IPS-18a (cell line): ENCODE data around the gene ZNF280C.
A peak's percentile ranks its signal among the peaks of the same experiment; 100 is the strongest.

Source experiments
- H3K27ac ChIP-seq: one replicate; pipeline ENCODE4 v1.5.1; 2013; ENCODE audit warnings: low read length
- H3K27me3 ChIP-seq: one replicate; pipeline ENCODE4 v1.6.1; 2013; ENCODE audit warnings: mild to moderate bottlenecking, low read length; ENCODE audit not compliant: control insufficient read depth, insufficient read depth
- H3K36me3 ChIP-seq: one replicate; pipeline ENCODE4 v1.6.1; 2013; ENCODE audit warnings: low read depth, low read length; ENCODE audit not compliant: control insufficient read depth
- H3K4me1 ChIP-seq: one replicate; pipeline ENCODE4 v1.6.1; 2013; ENCODE audit warnings: low read depth, low read length; ENCODE audit not compliant: control insufficient read depth
- H3K4me3 ChIP-seq: one replicate; pipeline ENCODE4 v1.5.1; 2013; ENCODE audit warnings: low read length
- H3K9ac ChIP-seq: one replicate; pipeline ENCODE4 v1.6.1; 2013; ENCODE audit warnings: mild to moderate bottlenecking, low read length, moderate library complexity
- H3K9me3 ChIP-seq: one replicate; pipeline ENCODE4 v1.6.1; 2013; ENCODE audit warnings: low read depth, low read length; ENCODE audit not compliant: control insufficient read depth

Gene ZNF280C, protein sequence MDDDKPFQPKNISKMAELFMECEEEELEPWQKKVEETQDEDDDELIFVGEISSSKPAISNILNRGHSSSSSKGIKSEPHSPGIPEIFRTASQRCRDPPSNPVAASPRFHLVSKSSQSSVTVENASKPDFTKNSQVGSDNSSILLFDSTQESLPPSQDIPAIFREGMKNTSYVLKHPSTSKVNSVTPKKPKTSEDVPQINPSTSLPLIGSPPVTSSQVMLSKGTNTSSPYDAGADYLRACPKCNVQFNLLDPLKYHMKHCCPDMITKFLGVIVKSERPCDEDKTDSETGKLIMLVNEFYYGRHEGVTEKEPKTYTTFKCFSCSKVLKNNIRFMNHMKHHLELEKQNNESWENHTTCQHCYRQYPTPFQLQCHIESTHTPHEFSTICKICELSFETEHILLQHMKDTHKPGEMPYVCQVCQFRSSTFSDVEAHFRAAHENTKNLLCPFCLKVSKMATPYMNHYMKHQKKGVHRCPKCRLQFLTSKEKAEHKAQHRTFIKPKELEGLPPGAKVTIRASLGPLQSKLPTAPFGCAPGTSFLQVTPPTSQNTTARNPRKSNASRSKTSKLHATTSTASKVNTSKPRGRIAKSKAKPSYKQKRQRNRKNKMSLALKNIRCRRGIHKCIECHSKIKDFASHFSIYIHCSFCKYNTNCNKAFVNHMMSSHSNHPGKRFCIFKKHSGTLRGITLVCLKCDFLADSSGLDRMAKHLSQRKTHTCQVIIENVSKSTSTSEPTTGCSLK

DNA sequence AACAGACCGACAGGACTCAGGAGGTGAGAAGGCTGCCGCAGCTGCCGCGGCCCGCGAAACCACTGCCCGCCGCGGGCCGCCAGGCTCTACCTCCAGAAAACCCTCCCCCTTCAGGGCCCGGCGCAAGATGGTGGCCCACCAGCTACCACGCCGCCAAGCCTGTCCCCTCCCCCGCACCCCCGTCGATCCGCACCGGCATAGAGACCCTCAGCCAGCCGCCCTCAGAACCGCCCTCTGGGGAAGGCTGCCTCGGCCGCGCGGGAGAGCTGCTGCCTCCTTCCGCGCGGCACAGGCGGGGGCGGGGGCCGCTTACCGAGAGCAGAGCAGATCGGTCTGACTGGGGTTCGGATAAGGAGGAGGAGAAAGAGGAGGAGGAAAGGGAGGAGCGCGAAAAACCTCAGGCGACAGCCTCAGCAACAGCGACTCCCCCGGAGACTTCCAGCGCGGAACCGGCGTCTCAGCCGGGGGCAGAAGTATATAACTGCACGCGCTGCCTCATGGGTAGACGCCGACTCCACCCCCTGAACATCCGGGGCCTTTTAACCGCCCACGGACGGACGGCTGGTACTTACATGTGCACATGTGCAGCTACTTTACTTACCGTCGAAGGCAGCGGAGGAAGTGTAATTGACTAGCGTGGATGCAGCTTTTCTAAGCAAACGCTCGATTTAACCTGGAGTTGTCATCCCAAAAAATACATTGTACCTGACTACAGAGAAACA lies at the start of gene ZNF280C:
TSS of gene ZNF280C (minus strand) at position 451 of the 722 bp plus-strand sequence. CDS start 8,450 bp downstream, outside the sequence.
- H3K36me3 ChIP-seq: no peaks in the 10 kb centered on the region
- H3K27ac ChIP-seq: peak within 1 kb of the TSS; percentile 52
- H3K4me3 ChIP-seq: peak within 1 kb of the TSS; percentile 84
- no peaks in the 10 kb centered on the region for H3K27me3 ChIP-seq
- no peaks in the 10 kb centered on the region for H3K4me1 ChIP-seq
- H3K9me3 ChIP-seq: peaks cover 14% of the 10 kb centered on the region
- peak within 1 kb of the TSS; percentile 91 for H3K9ac ChIP-seq

DNA sequence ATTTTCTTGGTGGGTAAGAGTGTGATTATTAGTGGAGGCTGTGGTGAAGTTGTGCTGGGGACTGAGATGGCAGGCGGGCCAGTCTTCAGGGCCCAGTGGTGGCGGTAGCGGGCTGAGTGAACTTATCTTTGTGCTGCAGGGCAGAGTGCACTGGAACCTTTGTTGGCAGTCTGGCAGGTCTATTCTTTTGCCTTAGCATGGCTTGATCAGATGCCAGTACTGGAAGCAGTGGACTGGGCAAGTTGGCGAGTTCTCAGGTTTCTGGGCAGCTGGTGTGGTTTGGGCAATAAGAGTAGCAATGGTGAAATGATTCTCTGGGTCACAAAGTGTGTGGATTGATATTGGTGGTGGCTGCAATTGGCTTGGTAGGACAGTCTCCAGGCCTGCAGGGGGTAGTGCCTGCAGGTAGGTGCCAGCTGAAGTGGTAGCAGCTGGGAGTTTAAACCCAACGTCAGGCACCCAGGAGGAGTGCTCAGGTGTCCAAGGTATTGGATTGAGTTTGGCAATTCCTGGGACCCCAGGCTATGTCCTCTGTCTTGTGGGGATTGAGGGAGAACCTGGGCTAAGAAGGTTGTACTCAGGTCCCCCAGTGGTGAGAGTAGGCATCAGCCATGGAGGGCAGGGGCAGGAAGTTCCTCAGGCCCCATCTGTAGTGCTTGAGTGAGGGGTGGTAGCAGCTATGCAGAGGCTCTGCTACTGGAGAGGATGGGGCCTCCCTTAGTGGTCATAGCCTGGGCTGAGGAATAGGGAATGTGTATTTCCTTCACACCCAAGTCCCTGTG lies 36.1 kb upstream of the ZNF280C start:
- no peaks in the 10 kb centered on the region for H3K4me1 ChIP-seq
- no peak overlapping the region for H3K9ac ChIP-seq
- no peaks in the 10 kb centered on the region for H3K27me3 ChIP-seq
- H3K36me3 ChIP-seq: no peaks in the 10 kb centered on the region
- H3K4me3 ChIP-seq: no peak overlapping the region
- H3K9me3 ChIP-seq: peaks cover 15% of the 10 kb centered on the region
- no peak overlapping the region for H3K27ac ChIP-seq

DNA sequence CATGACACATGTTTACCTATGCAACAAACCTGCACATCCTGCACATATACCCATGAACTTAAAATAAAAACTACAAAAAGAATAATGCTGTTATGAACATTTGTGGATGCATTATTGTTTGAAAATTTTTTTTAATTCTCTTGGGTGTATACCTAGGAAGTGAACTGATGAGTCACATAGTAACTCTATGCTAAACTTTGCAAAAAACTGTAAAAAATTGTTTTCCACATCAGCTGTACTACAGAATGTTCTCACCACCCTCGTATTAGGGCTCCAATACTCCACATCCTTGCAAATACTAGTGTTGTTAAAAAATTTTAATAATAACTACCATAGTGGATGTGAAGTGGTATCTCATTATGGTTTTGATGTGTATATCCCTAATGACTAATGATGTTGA lies 33.3 kb upstream of the ZNF280C start:
- H3K4me3 ChIP-seq: no peak overlapping the region
- H3K27ac ChIP-seq: no peak overlapping the region
- no peaks in the 10 kb centered on the region for H3K27me3 ChIP-seq
- H3K9ac ChIP-seq: no peak overlapping the region
- H3K36me3 ChIP-seq: no peaks in the 10 kb centered on the region
- peaks cover 13% of the 10 kb centered on the region for H3K9me3 ChIP-seq
- no peaks in the 10 kb centered on the region for H3K4me1 ChIP-seq

DNA sequence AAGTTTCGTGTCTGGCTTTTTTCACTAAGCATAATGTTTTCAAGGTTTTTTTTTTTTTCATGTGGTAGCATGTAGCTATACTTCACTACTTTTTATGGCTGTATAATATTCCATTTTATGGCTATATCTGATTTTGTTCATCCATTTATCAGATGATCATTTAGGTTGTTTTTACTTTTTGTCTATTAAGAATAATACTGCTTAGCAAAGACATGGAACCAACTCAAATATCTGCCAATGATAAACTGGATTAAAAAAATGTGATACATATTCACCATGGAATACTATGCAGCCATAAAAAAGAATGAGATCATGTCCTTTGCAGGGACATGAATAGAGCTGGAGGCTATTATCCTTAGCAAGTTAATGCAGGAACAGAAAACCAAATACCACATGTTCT lies 32.7 kb upstream of the ZNF280C start:
- Histone ChIP-seq H3K4me3 (no peak overlapping the region), H3K36me3 (no peaks in the 10 kb centered on the region), H3K9me3 (peaks cover 13% of the 10 kb centered on the region), H3K27me3 (no peaks in the 10 kb centered on the region), H3K9ac (no peak overlapping the region), H3K27ac (no peak overlapping the region), H3K4me1 (no peaks in the 10 kb centered on the region)

DNA sequence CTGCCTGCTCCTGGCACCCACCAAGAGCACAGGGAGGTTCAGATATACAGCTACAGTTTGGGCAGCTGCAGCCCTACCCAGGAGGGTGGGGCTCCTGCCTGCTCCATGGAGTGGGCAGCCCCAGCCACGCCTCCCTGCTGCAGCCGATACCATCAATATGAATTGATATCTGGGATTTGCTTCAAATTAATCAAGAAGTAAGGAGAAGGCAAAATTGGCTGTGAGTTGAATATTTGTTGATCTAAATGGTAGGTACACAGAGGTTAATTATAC lies 31.2 kb upstream of the ZNF280C start:
- Histone ChIP-seq H3K4me3 (no peak overlapping the region), H3K4me1 (no peaks in the 10 kb centered on the region), H3K9me3 (peaks cover 13% of the 10 kb centered on the region), H3K36me3 (no peaks in the 10 kb centered on the region), H3K9ac (no peak overlapping the region), H3K27me3 (no peaks in the 10 kb centered on the region), H3K27ac (no peak overlapping the region)

DNA sequence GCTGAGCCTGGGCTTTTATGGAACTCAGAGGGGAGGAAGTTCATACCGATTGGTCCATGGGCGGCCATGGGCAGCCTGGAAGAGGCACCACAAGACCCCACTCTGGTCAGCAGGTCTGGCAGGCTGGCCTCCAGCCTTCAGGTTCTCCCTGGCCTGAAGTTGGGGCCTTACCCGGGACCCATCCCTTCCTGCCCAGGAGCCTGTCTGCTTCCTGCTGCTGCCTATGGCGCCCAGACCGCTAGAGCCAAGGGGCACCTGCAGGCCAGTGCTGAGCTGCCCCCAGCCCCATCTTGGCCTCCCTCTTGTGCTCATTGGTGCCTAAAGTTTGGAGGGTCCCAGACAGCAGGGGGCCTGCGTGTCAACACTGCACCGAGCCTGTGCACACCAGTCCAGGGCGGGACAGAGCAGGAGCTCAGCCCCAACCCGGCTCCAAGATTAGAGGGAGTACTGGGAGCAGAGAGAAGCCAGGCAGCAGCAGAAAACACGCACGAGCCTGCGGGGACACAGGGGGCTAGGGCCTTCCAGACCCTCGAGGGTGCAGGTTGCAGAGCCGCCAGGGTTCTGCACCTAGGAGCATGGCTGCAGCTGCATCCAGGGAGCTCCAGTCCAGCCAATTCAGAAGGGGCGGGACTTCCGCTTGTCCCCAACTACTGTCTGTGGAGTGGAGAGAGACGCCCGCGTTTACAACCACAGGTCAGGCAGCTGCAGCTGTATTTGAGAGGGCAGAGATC lies 30.7 kb upstream of the ZNF280C start:
- Histone ChIP-seq H3K9me3 (peaks cover 13% of the 10 kb centered on the region), H3K36me3 (no peaks in the 10 kb centered on the region), H3K4me3 (no peak overlapping the region), H3K27ac (no peak overlapping the region), H3K4me1 (no peaks in the 10 kb centered on the region), H3K27me3 (no peaks in the 10 kb centered on the region), H3K9ac (no peak overlapping the region)

DNA sequence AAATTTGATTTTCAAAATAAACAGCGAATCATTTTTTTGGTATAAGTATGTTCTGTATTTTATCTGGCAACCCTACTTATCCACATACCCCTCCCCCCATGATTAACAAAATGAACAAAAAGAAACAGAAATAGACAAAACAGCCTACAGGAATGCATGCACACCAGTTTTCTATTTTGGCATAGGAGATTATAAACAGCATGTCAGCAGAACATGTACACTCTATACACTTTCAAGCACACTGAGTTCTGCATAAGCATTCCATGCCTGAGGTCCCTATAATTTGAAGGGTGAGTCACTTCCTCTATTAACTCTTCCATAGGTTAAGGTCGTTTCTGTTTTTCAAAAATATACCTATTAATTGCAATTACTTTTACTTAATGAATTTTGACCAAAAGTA lies 28.0 kb upstream of the ZNF280C start:
- Histone ChIP-seq H3K9me3 (peaks cover 22% of the 10 kb centered on the region), H3K4me3 (no peak overlapping the region), H3K9ac (no peak overlapping the region), H3K36me3 (no peaks in the 10 kb centered on the region), H3K4me1 (no peaks in the 10 kb centered on the region), H3K27ac (no peak overlapping the region), H3K27me3 (no peaks in the 10 kb centered on the region)

DNA sequence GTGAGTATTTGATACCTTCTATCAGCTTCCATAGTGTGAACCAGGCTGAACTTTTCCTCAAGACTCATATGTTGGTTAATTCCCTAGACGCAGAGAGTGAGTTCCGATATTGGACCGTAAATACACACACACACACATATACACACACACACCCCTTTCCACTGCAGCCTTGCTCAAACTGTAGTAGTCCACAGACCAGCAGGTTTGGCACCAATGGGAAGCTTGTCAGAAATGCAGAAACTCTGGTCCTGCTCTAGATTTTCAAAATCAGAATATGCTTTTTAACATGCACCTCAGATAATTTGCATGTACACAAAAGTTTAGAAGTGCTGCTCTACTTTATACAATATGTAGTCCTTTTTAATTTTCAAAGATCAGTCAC lies 27.6 kb upstream of the ZNF280C start:
- Histone ChIP-seq H3K4me3 (no peak overlapping the region), H3K9ac (no peak overlapping the region), H3K9me3 (peaks cover 19% of the 10 kb centered on the region), H3K27ac (no peak overlapping the region), H3K4me1 (no peaks in the 10 kb centered on the region), H3K36me3 (no peaks in the 10 kb centered on the region), H3K27me3 (no peaks in the 10 kb centered on the region)

DNA sequence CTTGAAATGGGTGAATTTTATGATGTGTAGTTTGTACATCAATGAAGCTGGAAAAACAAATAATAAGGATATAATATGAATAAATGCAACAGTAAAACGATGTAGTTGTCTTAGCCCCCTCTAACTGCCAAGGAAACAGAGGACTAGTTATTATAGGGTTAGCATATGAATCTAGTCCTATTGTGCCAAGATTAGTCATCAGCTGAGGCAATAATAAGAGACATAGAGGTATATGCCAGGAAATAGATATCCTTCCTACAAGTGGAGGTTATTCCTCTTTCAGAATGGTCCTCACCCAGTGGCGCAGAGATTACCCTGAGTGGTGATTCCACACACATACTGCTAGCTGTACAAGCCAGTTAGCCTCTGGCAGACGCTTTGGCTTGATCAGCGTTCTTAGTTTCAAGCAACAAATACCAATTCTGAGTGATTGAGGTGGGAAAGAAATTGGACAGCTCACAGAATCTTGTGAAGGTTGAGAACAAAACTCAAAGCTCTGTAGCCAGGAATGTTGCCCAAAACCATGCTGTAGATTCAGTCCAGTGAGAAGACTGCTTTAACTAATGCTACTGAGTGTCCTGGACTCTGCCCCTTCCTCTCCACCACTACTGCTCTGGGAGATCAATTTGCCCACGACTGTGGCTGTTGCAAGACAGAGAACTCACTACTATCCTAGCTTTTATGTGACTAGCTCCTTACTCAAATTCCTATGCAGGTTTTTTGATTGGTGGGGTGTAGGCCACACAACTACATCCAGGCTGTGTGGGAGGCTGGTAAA lies 27.0 kb upstream of the ZNF280C start:
- Histone ChIP-seq H3K27ac (no peak overlapping the region), H3K27me3 (no peaks in the 10 kb centered on the region), H3K9ac (no peak overlapping the region), H3K9me3 (peaks cover 16% of the 10 kb centered on the region), H3K36me3 (no peaks in the 10 kb centered on the region), H3K4me3 (no peak overlapping the region), H3K4me1 (no peaks in the 10 kb centered on the region)

DNA sequence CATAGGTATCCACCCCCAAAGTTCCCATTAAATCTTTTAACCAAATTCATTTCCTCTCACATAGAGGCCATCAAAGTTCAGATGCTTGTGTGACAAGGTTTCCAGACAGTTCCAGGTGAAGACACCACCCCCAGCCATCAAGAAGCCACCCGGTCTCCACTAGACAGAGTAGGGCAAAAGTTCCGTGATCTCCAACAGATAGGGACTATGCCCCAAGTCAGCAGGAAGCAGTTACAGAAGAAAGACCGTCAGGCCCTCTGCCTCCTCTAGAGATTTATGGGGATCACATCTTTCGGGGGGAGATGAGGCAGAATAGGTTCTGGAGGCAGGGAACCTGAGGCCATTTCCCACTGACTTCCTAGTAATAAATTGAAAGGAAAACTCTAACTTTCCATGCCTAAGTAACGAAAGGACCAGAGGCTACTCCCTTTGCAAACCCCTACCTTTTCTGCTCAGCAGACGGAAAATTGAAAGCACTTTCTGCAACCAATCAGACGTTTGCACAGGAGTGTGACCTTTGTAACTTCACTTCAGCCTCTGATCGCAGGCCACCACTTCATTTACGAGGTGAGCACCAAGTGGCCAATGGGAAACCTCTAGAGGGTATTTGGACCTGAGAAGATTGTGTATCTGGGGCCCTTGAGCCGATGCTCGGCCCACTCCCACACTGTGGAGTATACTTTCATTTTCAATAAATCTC lies 18.5 kb upstream of the ZNF280C start:
- Histone ChIP-seq H3K9me3 (peaks cover 12% of the 10 kb centered on the region), H3K4me1 (no peaks in the 10 kb centered on the region), H3K9ac (no peak overlapping the region), H3K27me3 (no peaks in the 10 kb centered on the region), H3K36me3 (no peaks in the 10 kb centered on the region), H3K27ac (no peak overlapping the region), H3K4me3 (no peak overlapping the region)
